Uterus (tissue), 4 donors: Measurements from ENCODE around the gene NUP50. TPM values are rescaled to one million over a fixed set of nuclear protein-coding genes. Genes with fewer than 3 reads are reported as not detected.

Source experiments
- DNase-seq, 2 donors: peaks; one replicate each; pipeline ENCODE4 v3.0.0-alpha.2; 2019 to 2020
- H3K27ac ChIP-seq, 2 donors: fragments of 200-600 bp; sonication (generic); 1 replicate in 1 of 2; 2 replicates in 1 of 2; pipeline ENCODE4 v1.5.1; 2016 to 2018
- H3K27me3 ChIP-seq, 2 donors: fragments of 200-600 bp; sonication (generic); one replicate each; pipeline ENCODE4 v1.5.1; 2018 to 2019; ENCODE audit warnings: control low read depth in 1 of 2
- H3K36me3 ChIP-seq, 2 donors: fragments of 200-600 bp; sonication (generic); one replicate each; pipeline ENCODE4 v1.5.1; 2019; ENCODE audit warnings: control low read depth in 1 of 2
- H3K4me1 ChIP-seq, 2 donors: fragments of 200-600 bp; sonication (generic); one replicate each; pipeline ENCODE4 v1.5.1; 2018 to 2019; ENCODE audit warnings: control low read depth in 1 of 2
- H3K4me3 ChIP-seq, 2 donors: fragments of 200-600 bp; sonication (generic); 1 replicate in 1 of 2; 2 replicates in 1 of 2; pipeline ENCODE4 v1.5.1; 2018 to 2019; ENCODE audit warnings: mild to moderate bottlenecking in 1 of 2
- H3K9me3 ChIP-seq, 2 donors: fragments of 200-600 bp; sonication (generic); one replicate each; pipeline ENCODE4 v1.5.1; 2019; ENCODE audit warnings: control low read depth in 1 of 2
- POLR2A ChIP-seq, 2 donors: fragments of 450-650 bp; IDR thresholded peaks; one replicate each; pipeline ENCODE4 v1.6.1; 2016; ENCODE audit warnings: antibody characterized with exemption in 2 of 2, mild to moderate bottlenecking in 1 of 2, moderate library complexity in 1 of 2
- intact Hi-C: fragments of 100-400 bp; cut with DNase I; formaldehyde crosslinking; loops from one replicate; pipeline ENCODE4 v1.15.1; 2023; ENCODE audit warnings: low total_unique reads
- total RNA-seq, 4 donors: library from RNA; depleted of rRNA in 3 of 4; stranded (reverse); fragments of >200 nt in 3 of 4; gene quantifications; one replicate each; pipeline versions ENCODE4 v1.1.0 to v1.2.4, GENCODE V29; 2014 to 2023
- TF ChIP-seq, protein P1 (sequence below), 4 experiments: fragments of 200-600 bp in 2 of 4; fragments of 450-650 bp in 2 of 4; sonication (generic) in 2 of 4; IDR thresholded peaks; one replicate each; pipeline ENCODE4 v1.5.1; 2016 to 2019; ENCODE audit warnings: antibody characterized with exemption in 4 of 4, mild to moderate bottlenecking in 2 of 4, moderate library complexity in 1 of 4
- donor health status: DM: yes; HTN: yes; CAD: no.

The NUP50 gene
- total RNA-seq, 4 donors from 2014 or later = 45.7 to 558 (median 101) TPM

DNA sequence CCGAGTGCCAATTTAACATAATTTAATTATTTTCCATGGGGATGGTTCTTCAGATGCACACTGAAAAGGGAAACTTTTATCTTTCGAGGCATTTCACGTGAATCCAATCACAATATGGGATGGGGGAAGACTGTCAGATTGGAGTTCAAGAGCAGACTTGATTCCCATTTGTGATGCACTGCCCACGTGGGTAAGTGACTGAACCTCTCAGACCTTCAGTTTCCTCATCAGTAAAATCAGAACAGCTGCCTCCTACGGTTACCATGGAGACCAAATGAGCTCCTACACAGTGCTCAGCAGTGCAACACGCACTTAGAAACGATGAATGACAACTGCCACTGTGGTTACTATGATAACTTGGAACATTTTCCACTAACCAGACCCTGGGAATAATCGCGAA, 55.3 kb downstream of the NUP50 start:
- Histone ChIP-seq H3K4me3 (no peak overlapping the region), H3K27ac (no peak overlapping the region), H3K27me3 (no peaks in the 10 kb centered on the region), H3K36me3 (no peaks in the 10 kb centered on the region), H3K9me3 (no peaks in the 10 kb centered on the region), H3K4me1 (no peaks in the 10 kb centered on the region)
- DNase-seq = no peak
- intact Hi-C loops = no loop called here
- TF ChIP-seq POLR2A (IDR thresholded peaks at IDR 0.05) = no peak
- TF ChIP-seq, protein P1, sequence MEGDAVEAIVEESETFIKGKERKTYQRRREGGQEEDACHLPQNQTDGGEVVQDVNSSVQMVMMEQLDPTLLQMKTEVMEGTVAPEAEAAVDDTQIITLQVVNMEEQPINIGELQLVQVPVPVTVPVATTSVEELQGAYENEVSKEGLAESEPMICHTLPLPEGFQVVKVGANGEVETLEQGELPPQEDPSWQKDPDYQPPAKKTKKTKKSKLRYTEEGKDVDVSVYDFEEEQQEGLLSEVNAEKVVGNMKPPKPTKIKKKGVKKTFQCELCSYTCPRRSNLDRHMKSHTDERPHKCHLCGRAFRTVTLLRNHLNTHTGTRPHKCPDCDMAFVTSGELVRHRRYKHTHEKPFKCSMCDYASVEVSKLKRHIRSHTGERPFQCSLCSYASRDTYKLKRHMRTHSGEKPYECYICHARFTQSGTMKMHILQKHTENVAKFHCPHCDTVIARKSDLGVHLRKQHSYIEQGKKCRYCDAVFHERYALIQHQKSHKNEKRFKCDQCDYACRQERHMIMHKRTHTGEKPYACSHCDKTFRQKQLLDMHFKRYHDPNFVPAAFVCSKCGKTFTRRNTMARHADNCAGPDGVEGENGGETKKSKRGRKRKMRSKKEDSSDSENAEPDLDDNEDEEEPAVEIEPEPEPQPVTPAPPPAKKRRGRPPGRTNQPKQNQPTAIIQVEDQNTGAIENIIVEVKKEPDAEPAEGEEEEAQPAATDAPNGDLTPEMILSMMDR (IDR thresholded peaks at IDR 0.05) = no peak

DNA sequence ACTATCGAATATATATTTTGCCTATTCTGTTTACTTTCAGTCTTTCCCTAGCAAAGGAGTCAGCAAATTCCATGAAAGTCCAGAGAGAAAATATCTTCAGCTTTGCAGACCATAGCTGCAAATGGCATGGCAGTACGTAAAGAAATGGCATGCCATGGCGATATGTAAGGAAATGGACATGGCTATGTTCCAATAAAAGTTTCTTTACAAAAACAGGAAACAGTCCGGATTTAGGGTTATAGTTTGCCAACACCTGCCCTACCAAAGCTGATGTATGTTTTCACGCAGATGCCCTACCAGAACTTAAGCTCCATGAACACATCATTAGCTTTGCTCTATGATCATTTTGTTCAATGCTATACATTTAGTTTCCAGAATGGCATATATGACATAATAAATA, 57.5 kb downstream of the NUP50 start:
- DNase-seq = no peak
- TF ChIP-seq, protein P1 (IDR thresholded peaks at IDR 0.05) = no peak
- TF ChIP-seq POLR2A (IDR thresholded peaks at IDR 0.05) = no peak
- intact Hi-C loops = no loop called here
- no peaks in the 10 kb centered on the region for H3K36me3 ChIP-seq
- H3K27ac ChIP-seq = no peak overlapping the region
- H3K4me1 ChIP-seq = no peaks in the 10 kb centered on the region
- H3K9me3 ChIP-seq = no peaks in the 10 kb centered on the region
- H3K4me3 ChIP-seq = no peak overlapping the region
- no peaks in the 10 kb centered on the region for H3K27me3 ChIP-seq

DNA sequence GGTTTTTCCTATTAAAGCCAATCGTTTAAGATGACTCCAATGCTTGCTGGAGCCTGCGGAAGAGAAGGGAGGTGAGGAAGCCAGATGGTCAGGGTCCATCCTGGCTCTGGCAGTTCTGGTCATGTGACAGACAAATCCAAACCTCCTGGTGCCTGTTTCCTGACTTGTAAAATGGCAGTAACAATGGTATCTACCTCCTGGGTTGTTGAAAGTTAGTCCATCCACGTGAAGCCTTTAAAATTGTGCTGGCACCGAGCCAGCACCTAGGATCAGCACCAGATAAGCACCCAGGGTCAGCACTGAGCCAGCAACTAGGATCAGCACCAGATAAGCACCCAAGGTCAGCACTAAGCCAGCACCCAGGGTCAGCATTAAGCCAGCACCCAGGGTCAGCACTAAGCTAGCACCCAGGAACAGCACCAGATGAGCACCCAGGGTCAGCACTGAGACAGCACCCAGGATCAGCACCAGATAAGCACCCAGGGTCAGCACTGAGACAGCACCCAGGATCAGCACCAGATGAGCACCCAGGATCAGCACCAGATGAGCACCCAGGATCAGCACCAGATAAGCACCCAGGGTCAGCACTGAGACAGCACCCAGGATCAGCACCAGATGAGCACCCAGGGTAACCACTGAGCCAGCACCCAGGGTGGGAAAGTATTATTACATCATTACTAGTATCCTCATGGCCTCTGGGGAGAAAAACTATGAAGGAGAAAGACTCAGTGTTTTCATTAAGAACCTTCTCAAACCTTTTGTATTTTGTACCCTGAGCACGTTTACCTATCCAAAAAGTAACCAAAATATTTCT, 59.8 kb downstream of the NUP50 start:
- Histone ChIP-seq H3K4me3 (no peak overlapping the region), H3K27ac (no peak overlapping the region), H3K27me3 (no peaks in the 10 kb centered on the region), H3K36me3 (no peaks in the 10 kb centered on the region), H3K4me1 (no peaks in the 10 kb centered on the region), H3K9me3 (no peaks in the 10 kb centered on the region)
- intact Hi-C loops = no loop called here
- no peak for DNase-seq
- TF ChIP-seq POLR2A (IDR thresholded peaks at IDR 0.05) = no peak
- TF ChIP-seq, protein P1 (IDR thresholded peaks at IDR 0.05) = no peak

DNA sequence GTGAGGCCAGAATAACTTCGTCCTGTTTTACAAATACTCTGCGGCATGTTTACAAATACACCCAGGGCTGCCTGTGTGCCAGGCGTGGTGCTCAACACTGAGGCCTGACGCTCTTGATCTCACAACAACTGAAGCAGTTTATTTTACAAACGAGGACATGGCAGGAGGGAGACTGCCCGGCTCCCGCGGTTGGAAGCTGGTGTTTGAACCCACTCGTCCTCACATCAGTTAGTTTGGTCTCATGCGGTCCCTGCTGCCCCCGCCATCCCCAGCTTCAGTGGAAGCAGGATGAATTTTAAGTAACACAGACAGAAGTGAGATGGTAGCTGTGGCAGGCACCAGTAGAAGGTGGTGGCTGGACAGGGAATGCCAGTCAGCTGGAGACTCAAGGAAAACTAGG, 60.6 kb downstream of the NUP50 start:
- intact Hi-C loops = no loop called here
- TF ChIP-seq POLR2A (IDR thresholded peaks at IDR 0.05) = no peak
- TF ChIP-seq, protein P1 (IDR thresholded peaks at IDR 0.05) = no peak
- no peak for DNase-seq
- Histone ChIP-seq H3K36me3 (no peaks in the 10 kb centered on the region), H3K27me3 (no peaks in the 10 kb centered on the region), H3K4me3 (no peak overlapping the region), H3K4me1 (no peaks in the 10 kb centered on the region), H3K27ac (no peak overlapping the region), H3K9me3 (no peaks in the 10 kb centered on the region)

DNA sequence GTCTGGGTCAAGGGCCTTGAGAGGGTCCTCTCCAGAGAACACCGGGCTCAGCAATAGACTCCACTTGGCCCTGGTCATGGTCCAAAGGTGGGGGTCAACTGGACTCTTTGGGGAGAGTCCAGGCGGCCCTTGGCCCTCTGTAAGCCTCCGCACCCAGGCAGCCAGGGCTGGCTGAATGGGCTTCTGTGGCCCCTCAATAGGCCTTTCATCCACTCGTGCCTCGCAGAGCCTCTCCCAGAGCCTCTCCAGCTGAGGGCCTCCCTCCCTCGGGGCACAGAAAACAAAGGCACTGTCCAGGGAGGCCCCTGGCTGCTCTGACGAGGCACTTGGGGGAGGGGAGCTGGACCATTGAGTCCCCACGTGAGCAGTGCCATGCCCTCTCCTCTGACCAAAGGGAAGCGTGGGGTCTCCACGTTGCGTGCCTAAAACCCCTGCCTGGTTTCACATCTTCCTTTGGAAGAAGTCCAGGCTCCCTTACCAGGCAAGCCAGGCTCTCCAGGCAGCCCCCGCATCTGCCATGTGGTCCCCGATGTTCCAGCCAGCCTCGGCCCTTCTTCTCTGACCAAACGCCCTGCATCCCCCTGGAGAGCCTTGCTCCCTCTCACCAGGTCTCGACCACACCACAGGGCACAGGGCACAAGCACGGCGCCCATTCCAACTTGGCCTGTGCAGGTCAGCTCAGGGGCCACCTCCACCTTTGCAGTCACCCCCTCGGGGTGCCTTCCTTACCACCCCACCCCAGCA, 61.4 kb downstream of the NUP50 start:
- TF ChIP-seq POLR2A (IDR thresholded peaks at IDR 0.05) = no peak
- TF ChIP-seq, protein P1 (IDR thresholded peaks at IDR 0.05) = no peak
- H3K4me1 ChIP-seq = no peaks in the 10 kb centered on the region
- H3K9me3 ChIP-seq = no peaks in the 10 kb centered on the region
- intact Hi-C loops = no loop called here
- no peak overlapping the region for H3K27ac ChIP-seq
- no peak overlapping the region for H3K4me3 ChIP-seq
- H3K27me3 ChIP-seq = no peaks in the 10 kb centered on the region
- DNase-seq = no peak
- H3K36me3 ChIP-seq = no peaks in the 10 kb centered on the region
